Astrocyte (in vitro differentiated cells and primary cell): ENCODE results near the gene ST6GALNAC3. TPM values are rescaled to one million over a fixed set of nuclear protein-coding genes. Genes with fewer than 3 reads are reported as not detected.

Experiments
- DNase-seq: peaks from one replicate; pipeline ENCODE4 v3.0.0-alpha.2; 2010; ENCODE audit warnings: low read depth
- FAIRE-seq: peaks from 2 replicates; lab custom pipeline; 2011; peaks lifted over from hg19 to GRCh38; lab: Jason Lieb, UNC
- H2AFZ ChIP-seq: 2 replicates; pipeline ENCODE4 v1.6.0; 2012; ENCODE audit warnings: low read depth, low read length, inconsistent platforms
- H3K27ac ChIP-seq: 2 replicates; pipeline ENCODE4 v1.5.1; 2011; ENCODE audit warnings: low read depth, low read length, inconsistent platforms
- H3K27me3 ChIP-seq: 2 replicates; pipeline ENCODE4 v1.6.0; 2011; ENCODE audit warnings: low read length, inconsistent platforms; ENCODE audit not compliant: insufficient read depth
- H3K36me3 ChIP-seq: 2 replicates; pipeline ENCODE4 v1.5.1; 2011; ENCODE audit warnings: low read length, inconsistent platforms; ENCODE audit not compliant: insufficient read depth
- H3K4me1 ChIP-seq: 2 replicates; pipeline ENCODE4 v1.5.1; 2011; ENCODE audit warnings: low read length, inconsistent platforms; ENCODE audit not compliant: insufficient read depth
- H3K4me2 ChIP-seq: 2 replicates; pipeline ENCODE4 v1.6.0; 2012; ENCODE audit warnings: low read length, inconsistent platforms
- H3K4me3 ChIP-seq: 2 replicates; pipeline ENCODE4 v1.5.1; 2011; ENCODE audit warnings: low read depth, mild to moderate bottlenecking, low read length, inconsistent platforms; ENCODE audit not compliant: insufficient read depth
- H3K79me2 ChIP-seq: 2 replicates; pipeline ENCODE4 v1.6.0; 2012; ENCODE audit warnings: mild to moderate bottlenecking, low read length, inconsistent platforms; ENCODE audit not compliant: insufficient read depth
- H3K9ac ChIP-seq: 2 replicates; pipeline ENCODE4 v1.6.0; 2012; ENCODE audit warnings: mild to moderate bottlenecking, low read length, inconsistent platforms
- H3K9me3 ChIP-seq: 2 replicates; pipeline ENCODE4 v1.5.1; 2012; ENCODE audit warnings: low read depth, mild to moderate bottlenecking, low read length, inconsistent platforms; ENCODE audit not compliant: insufficient read depth
- H4K20me1 ChIP-seq: 2 replicates; pipeline ENCODE4 v1.6.0; 2012; ENCODE audit warnings: low read length, inconsistent platforms; ENCODE audit not compliant: insufficient read depth
- H3K27ac Mint-ChIP-seq: one replicate; pipeline ENCODE4 v1.8.0; 2021; ENCODE audit warnings: mild to moderate bottlenecking, mixed read lengths; ENCODE audit not compliant: unreplicated experiment
- H3K27me3 Mint-ChIP-seq: one replicate; pipeline ENCODE4 v1.8.0; 2021; ENCODE audit warnings: low read depth, mixed read lengths; ENCODE audit not compliant: unreplicated experiment
- H3K36me3 Mint-ChIP-seq: one replicate; pipeline ENCODE4 v1.8.0; 2021; ENCODE audit warnings: low read depth, mixed read lengths; ENCODE audit not compliant: unreplicated experiment
- H3K4me1 Mint-ChIP-seq: one replicate; pipeline ENCODE4 v1.8.0; 2021; ENCODE audit warnings: low read depth, mixed read lengths; ENCODE audit not compliant: unreplicated experiment
- H3K4me3 Mint-ChIP-seq: one replicate; pipeline ENCODE4 v1.8.0; 2021; ENCODE audit warnings: mild to moderate bottlenecking, moderate library complexity, mixed read lengths; ENCODE audit not compliant: unreplicated experiment
- H3K9me3 Mint-ChIP-seq: one replicate; pipeline ENCODE4 v1.8.0; 2021; ENCODE audit warnings: mild to moderate bottlenecking, mixed read lengths; ENCODE audit not compliant: unreplicated experiment
- EZH2 ChIP-seq: IDR thresholded peaks from 2 replicates; pipeline ENCODE4 v1.6.1; 2012; ENCODE audit warnings: mild to moderate bottlenecking, low read length, inconsistent platforms; ENCODE audit not compliant: insufficient read depth
- total RNA-seq: library from RNA; stranded (reverse); gene quantifications from 2 replicates; pipeline ENCODE4 v1.2.1, GENCODE V29; 2021
- TF ChIP-seq, protein P1 (sequence below): IDR thresholded peaks from 2 replicates; pipeline ENCODE4 v1.5.1; 2011; ENCODE audit warnings: low read depth, mild to moderate bottlenecking, inconsistent platforms, low read length, moderate library complexity; ENCODE audit not compliant: insufficient read depth

Gene ST6GALNAC3
- total RNA-seq, 1 donor from 2014 or later = 3.2 TPM

DNA sequence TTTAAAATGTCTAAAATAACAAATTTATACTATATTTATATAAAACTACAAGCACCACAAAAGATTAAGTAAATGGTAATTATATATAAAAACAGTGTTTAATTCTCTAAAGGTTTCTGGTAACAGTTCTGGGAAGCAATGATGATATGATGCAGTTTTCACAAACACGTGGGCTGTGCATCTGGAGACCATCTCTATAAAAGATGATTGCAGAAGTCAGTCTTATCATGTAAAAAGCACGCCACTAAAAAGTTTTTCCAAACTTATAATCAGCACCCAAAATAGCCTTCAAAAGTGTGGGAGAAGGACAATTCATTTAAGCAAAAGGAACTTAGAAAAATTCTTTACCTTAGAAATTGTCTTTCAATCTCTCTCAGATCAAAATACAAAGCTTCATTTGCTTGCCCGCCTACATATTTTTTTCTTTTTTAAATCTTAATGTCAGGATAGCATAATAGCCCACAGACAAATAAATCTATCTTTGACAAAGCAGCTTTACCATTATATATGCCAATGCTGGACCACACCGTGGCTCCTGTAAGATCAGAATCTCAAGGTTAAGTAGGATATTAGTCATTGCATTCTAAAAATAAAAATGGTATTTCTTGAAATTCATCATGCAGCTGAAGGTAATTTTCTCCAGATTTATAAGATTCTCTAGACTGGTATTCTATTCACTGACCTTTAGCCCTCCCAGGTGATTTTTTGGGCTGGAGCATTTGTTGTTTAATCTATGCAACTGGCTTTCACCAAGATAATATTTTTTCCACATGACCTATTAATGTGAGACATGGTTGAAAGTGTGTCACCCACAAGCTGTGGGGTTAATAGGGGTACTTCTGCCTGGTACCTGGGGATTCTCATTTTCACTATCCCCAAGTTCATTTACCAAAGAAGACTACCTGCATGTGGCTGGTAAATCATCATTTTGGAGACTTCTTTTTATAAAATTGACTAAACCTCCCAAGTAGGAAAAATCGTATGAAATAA is 603.2 kb downstream of the ST6GALNAC3 start:
- TF ChIP-seq, protein P1, sequence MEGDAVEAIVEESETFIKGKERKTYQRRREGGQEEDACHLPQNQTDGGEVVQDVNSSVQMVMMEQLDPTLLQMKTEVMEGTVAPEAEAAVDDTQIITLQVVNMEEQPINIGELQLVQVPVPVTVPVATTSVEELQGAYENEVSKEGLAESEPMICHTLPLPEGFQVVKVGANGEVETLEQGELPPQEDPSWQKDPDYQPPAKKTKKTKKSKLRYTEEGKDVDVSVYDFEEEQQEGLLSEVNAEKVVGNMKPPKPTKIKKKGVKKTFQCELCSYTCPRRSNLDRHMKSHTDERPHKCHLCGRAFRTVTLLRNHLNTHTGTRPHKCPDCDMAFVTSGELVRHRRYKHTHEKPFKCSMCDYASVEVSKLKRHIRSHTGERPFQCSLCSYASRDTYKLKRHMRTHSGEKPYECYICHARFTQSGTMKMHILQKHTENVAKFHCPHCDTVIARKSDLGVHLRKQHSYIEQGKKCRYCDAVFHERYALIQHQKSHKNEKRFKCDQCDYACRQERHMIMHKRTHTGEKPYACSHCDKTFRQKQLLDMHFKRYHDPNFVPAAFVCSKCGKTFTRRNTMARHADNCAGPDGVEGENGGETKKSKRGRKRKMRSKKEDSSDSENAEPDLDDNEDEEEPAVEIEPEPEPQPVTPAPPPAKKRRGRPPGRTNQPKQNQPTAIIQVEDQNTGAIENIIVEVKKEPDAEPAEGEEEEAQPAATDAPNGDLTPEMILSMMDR = no peak
- TF ChIP-seq EZH2 = no peak

DNA sequence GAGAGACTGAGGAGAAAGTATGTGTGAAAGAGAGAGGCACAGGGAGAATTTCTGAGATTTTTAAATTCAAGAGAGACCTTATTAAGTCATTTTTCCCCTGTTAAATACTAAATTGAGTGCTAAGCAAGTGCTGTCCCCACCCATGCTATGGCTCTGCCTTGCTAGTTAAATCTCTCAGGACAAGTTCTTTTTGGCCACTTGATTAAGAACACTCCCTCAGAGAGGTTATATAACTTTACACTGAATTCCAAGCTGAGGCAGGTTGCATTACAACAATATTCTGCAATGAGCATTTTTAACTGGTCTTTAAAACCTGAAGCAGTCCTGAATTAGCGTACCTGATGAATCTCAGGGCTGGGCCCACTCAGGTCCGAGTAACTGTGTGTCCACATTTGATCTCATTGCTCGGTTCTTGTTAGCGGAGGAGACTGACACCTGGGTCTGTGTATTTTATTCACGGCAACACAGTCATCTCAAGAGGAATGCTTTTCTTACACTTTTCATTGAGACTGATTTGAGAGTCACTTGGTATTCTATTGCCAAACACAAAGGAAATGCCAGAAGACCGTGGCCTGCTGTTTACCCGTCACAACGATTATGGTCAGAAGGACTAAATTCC is 605.1 kb downstream of the ST6GALNAC3 start:
- H3K4me1 Mint-ChIP-seq = no peaks in the 10 kb centered on the region
- no peaks in the 10 kb centered on the region for H3K79me2 ChIP-seq
- no peak overlapping the region for H2AFZ ChIP-seq
- no peaks in the 10 kb centered on the region for H3K27me3 ChIP-seq
- H3K4me1 ChIP-seq = no peaks in the 10 kb centered on the region
- H3K36me3 ChIP-seq = no peaks in the 10 kb centered on the region
- no peaks in the 10 kb centered on the region for H3K36me3 Mint-ChIP-seq
- H3K9me3 ChIP-seq = no peaks in the 10 kb centered on the region
- FAIRE-seq = no peak
- no peak overlapping the region for H3K4me2 ChIP-seq
- no peak overlapping the region for H3K27ac Mint-ChIP-seq
- H3K9ac ChIP-seq = no peak overlapping the region
- H3K9me3 Mint-ChIP-seq = no peaks in the 10 kb centered on the region
- no peak overlapping the region for H3K4me3 Mint-ChIP-seq
- TF ChIP-seq, protein P1 = no peak
- no peak for TF ChIP-seq EZH2
- H3K27me3 Mint-ChIP-seq = peaks cover 23% of the 10 kb centered on the region
- DNase-seq = no peak
- H3K4me3 ChIP-seq = no peak overlapping the region
- H4K20me1 ChIP-seq = no peaks in the 10 kb centered on the region
- no peak overlapping the region for H3K27ac ChIP-seq

More for the DNA sequence above, 603.2 kb downstream of the ST6GALNAC3 start:
- H3K9ac ChIP-seq = no peak overlapping the region
- Mint-ChIP-seq H3K9me3 (no peaks in the 10 kb centered on the region), H3K4me1 (no peaks in the 10 kb centered on the region), H3K27ac (no peak overlapping the region), H3K27me3 (peaks cover 23% of the 10 kb centered on the region), H3K4me3 (no peak overlapping the region), H3K36me3 (no peaks in the 10 kb centered on the region)
- no peak overlapping the region for H3K4me2 ChIP-seq
- H3K4me3 ChIP-seq = no peak overlapping the region
- H3K9me3 ChIP-seq = no peaks in the 10 kb centered on the region
- H4K20me1 ChIP-seq = no peaks in the 10 kb centered on the region
- no peak overlapping the region for H2AFZ ChIP-seq
- no peak for FAIRE-seq
- no peaks in the 10 kb centered on the region for H3K27me3 ChIP-seq
- no peaks in the 10 kb centered on the region for H3K79me2 ChIP-seq
- no peak for DNase-seq
- no peaks in the 10 kb centered on the region for H3K36me3 ChIP-seq
- H3K27ac ChIP-seq = no peak overlapping the region
- H3K4me1 ChIP-seq = no peaks in the 10 kb centered on the region
